ENCODE measurements around the gene CALML5. TPM values are rescaled to one million over a fixed set of nuclear protein-coding genes. Genes with fewer than 3 reads are reported as not detected.

The CALML5 gene
- total and polyA plus RNA-seq, 9 of the 15 experiments (the other 6 are each of a cell fraction or from before 2014, with no cell fraction given), result not detected

GRCh38 chr10:5547681-5547930 is 48.2 kb upstream of the CALML5 start (continued):
- TF ChIP-seq HNRNPK (IDR thresholded peaks at IDR 0.05; ENCODE audit: low read depth, low read length, poor library complexity, severe bottlenecking) (no peak), POLR2B (IDR thresholded peaks at IDR 0.05; ENCODE audit: low read depth, partially characterized antibody) (no peak), AFF4 (CRISPR knock-in tag; IDR thresholded peaks at IDR 0.05) (no peak), SREBF2 (CRISPR knock-in tag; IDR thresholded peaks at IDR 0.05) (no peak)

GRCh38 chr10:5546891-5547680 is 47.7 kb upstream of the CALML5 start:
- Histone ChIP-seq H3K9me3 (replicated peaks; ENCODE audit: control insufficient read depth, insufficient read depth, low read depth, low read length) (no peaks in the 10 kb centered on the region), H4K20me1 (replicated peaks; ENCODE audit: control insufficient read depth, insufficient read depth, low read length) (no peaks in the 10 kb centered on the region), H2AFZ (ENCODE audit: low read depth, low read length) (peak overlapping the region; percentile 93; the same call in 1 of the 2 replicates), H3K27me3 (ENCODE audit: control insufficient read depth in 2 of 2, insufficient read depth in 2 of 2, low read length in 2 of 2) (no peaks in the 10 kb centered on the region), H3K79me2 (ENCODE audit: control insufficient read depth, insufficient read depth, low read length) (no peaks in the 10 kb centered on the region), H3K36me3 (ENCODE audit: control insufficient read depth, insufficient read depth, low read length) (no peaks in the 10 kb centered on the region), H3K9me1 (ENCODE audit: control insufficient read depth, insufficient read depth, low read length) (no peaks in the 10 kb centered on the region), H3K4me2 (ENCODE audit: insufficient read depth, low read length) (no peak overlapping the region), H3K27ac (ENCODE audit: extremely low read depth, low read depth, low read length) (peak overlapping the region; percentile 68; the same call in 1 of the 3 replicates), H3K4me3 (no peak overlapping the region), H3K9ac (ENCODE audit: insufficient read depth in 1 of 2, low read depth in 2 of 2, low read length in 2 of 2) (peak overlapping the region; percentile 21 to 81; a peak in 1 of 4 replicates), H3K4me1 (replicated peaks in 1 of 2; ENCODE audit: control insufficient read depth in 2 of 2, insufficient read depth in 2 of 2, low read length in 2 of 2) (peaks cover 53 to 71% of the 10 kb centered on the region in 2 experiments)
- no TSS peak for BruUV-seq (replicated peaks)
- ChIA-PET POLR2A (interaction anchor here (0.7 kb wide), 1 partner anchor 83 kb away, joined by 3 read pairs; no protein-coding TSS in a partner anchor), CTCF (ENCODE audit: low intra/inter-chr PET ratio) (no interaction called here)
- in situ Hi-C loops (cut with MboI) (no loop called here), intact Hi-C loops (cut with micrococcal nuclease) (loop anchor here (5.0 kb wide), 1 partner anchor 65 kb away; no protein-coding TSS in a partner anchor)
- 63% methylated on average over 7 of the region's 7 CpGs for WGBS (ENCODE audit: insufficient coverage, low coverage, missing lambda C conversion rate)
- DNase-seq (ENCODE audit: extremely low read depth in 1 of 4, low spot score in 3 of 4) (no peak), FAIRE-seq (no peak), ATAC-seq (no peak)
- TF ChIP-seq ZNF592 (IDR thresholded peaks at IDR 0.05) (0 out of 2 replicates have a peak, but pooled peaks have one; percentile 18), CEBPG (CRISPR knock-in tag; IDR thresholded peaks at IDR 0.05) (peak; percentile 57), CEBPG (tag; conservative IDR thresholded peaks at IDR 0.05 in 1 of 2, IDR thresholded peaks at IDR 0.05 in 1 of 2) (0 out of 4 replicates have a peak, but pooled peaks of 1 of the 2 experiments have one; percentile 27), TFAP4 (CRISPR knock-in tag; IDR thresholded peaks at IDR 0.05; ENCODE audit: borderline replicate concordance) (peak; percentile 26; the same call in 1 of the 2 replicates), ZNF586 (CRISPR knock-in tag; conservative IDR thresholded peaks at IDR 0.05) (no peak), TCF3 (CRISPR knock-in tag; IDR thresholded peaks at IDR 0.05) (peak; percentile 37; the same call in 1 of the 2 replicates)
